K562 (cell line): ENCODE results near the gene RXRA. TPM values are rescaled to one million over a fixed set of nuclear protein-coding genes. Genes with fewer than 3 reads are reported as not detected.

Source experiments
- ATAC-seq: fragments of 200-7000 bp; cut with Tn5 transposase; 3 replicates; pipeline ENCODE4 v1.9.1; 2020; ENCODE audit warnings: moderate library complexity
- BruUV-seq: library from RNA; stranded (reverse); fragments of 400-500 nt; replicated peaks from 2 replicates; lab custom pipeline; 2021; lab: Mats Ljungman, UMichigan
- CTCF ChIA-PET: fragments of 300-600 bp; formaldehyde crosslinking; extraction: SDS; loops from one replicate; lab custom pipeline; 2021; ENCODE audit warnings: low intra/inter-chr PET ratio; lab: Yijun Ruan, JAX
- POLR2A ChIA-PET: fragments of 300-600, 350-650 bp; sonication (Branson Sonifier 250); formaldehyde crosslinking; extraction: SDS; loops from one replicate; lab custom pipeline; 2021; ENCODE audit warnings: antibody characterized with exemption, inconsistent platforms; lab: Yijun Ruan, JAX
- DNase-seq, 4 experiments: peaks; one replicate each; pipeline versions ENCODE4 v3.0.0 to v3.0.0-alpha.2; 2011 to 2018; ENCODE audit warnings: low spot score in 3 of 4, mixed read lengths in 3 of 4; ENCODE audit errors: extremely low read depth in 1 of 4
- FAIRE-seq: peaks from 2 replicates; lab custom pipeline; 2011; peaks lifted over from hg19 to GRCh38; lab: Jason Lieb, UNC
- H2AFZ ChIP-seq: 2 replicates; pipeline ENCODE4 v1.6.0; 2011; ENCODE audit warnings: low read depth, low read length, control low read depth, inconsistent platforms
- H3K27ac ChIP-seq: fragments of 200-600 bp; 3 replicates; pipeline ENCODE4 v1.8.0; 2011; ENCODE audit warnings: low read depth, mild to moderate bottlenecking, control low read depth, inconsistent platforms, low read length, moderate library complexity, mixed read lengths; ENCODE audit errors: extremely low read depth
- H3K27me3 ChIP-seq, 2 experiments: fragments of 300-600 bp in 1 of 2; 2 replicates in 1 of 2; 3 replicates in 1 of 2; pipeline versions ENCODE4 v1.6.0 to v1.8.0; 2011; ENCODE audit warnings: inconsistent platforms in 2 of 2, low read length in 2 of 2, mild to moderate bottlenecking in 1 of 2, mixed read lengths in 1 of 2, moderate library complexity in 1 of 2; ENCODE audit not compliant: control insufficient read depth in 2 of 2, insufficient read depth in 2 of 2
- H3K36me3 ChIP-seq: fragments of 300-600 bp; 3 replicates; pipeline ENCODE4 v1.8.0; 2011; ENCODE audit warnings: mild to moderate bottlenecking, low read length, inconsistent platforms; ENCODE audit not compliant: control insufficient read depth, insufficient read depth
- H3K4me1 ChIP-seq, 2 experiments: fragments of 200-600 bp in 1 of 2; replicated peaks in 1 of 2; 2 replicates in 1 of 2; 3 replicates in 1 of 2; pipeline versions ENCODE4 v1.5.1 to v1.8.0; 2011; ENCODE audit warnings: inconsistent platforms in 2 of 2, low read length in 2 of 2, mild to moderate bottlenecking in 1 of 2, mixed read lengths in 1 of 2, moderate library complexity in 1 of 2; ENCODE audit not compliant: control insufficient read depth in 2 of 2, insufficient read depth in 2 of 2
- H3K4me2 ChIP-seq: 2 replicates; pipeline ENCODE4 v1.6.1; 2011; ENCODE audit warnings: low read length, control low read depth, inconsistent platforms, mixed read lengths; ENCODE audit not compliant: insufficient read depth
- H3K4me3 ChIP-seq: fragments of 200-600 bp; sonication (generic), shearing (Covaris generic); 2 replicates; pipeline ENCODE4 v1.5.1; 2016; ENCODE audit warnings: control low read depth, inconsistent platforms
- H3K79me2 ChIP-seq: fragments of 200-600 bp; 3 replicates; pipeline ENCODE4 v1.8.0; 2011; ENCODE audit warnings: low read length, inconsistent platforms; ENCODE audit not compliant: control insufficient read depth, insufficient read depth
- H3K9ac ChIP-seq, 2 experiments: 2 replicates each; pipeline versions ENCODE4 v1.6.0 to v1.6.1; 2011; ENCODE audit warnings: low read depth in 2 of 2, low read length in 2 of 2, control low read depth in 1 of 2, inconsistent platforms in 1 of 2, mild to moderate bottlenecking in 1 of 2, mixed read lengths in 1 of 2; ENCODE audit not compliant: insufficient read depth in 1 of 2
- H3K9me1 ChIP-seq: one replicate; pipeline ENCODE4 v1.6.0; 2011; ENCODE audit warnings: inconsistent platforms, mild to moderate bottlenecking, low read length, moderate library complexity; ENCODE audit not compliant: control insufficient read depth, insufficient read depth
- H3K9me3 ChIP-seq: replicated peaks from 2 replicates; pipeline ENCODE4 v1.5.1; 2011; ENCODE audit warnings: low read depth, low read length, inconsistent platforms; ENCODE audit not compliant: control insufficient read depth, insufficient read depth
- H4K20me1 ChIP-seq: replicated peaks from 2 replicates; pipeline ENCODE4 v1.6.1; 2011; ENCODE audit warnings: low read length, inconsistent platforms, mixed read lengths; ENCODE audit not compliant: control insufficient read depth, insufficient read depth
- ESRRA ChIP-seq: fragments of 450-650 bp; IDR thresholded peaks from 2 replicates; pipeline ENCODE4 v1.6.1; 2014; ENCODE audit warnings: low read depth, mild to moderate bottlenecking, moderate library complexity, borderline replicate concordance
- HMG20B ChIP-seq: fragments of 250-450 bp; sonication (Bioruptor Pico); IDR thresholded peaks from 2 replicates; pipeline ENCODE4 v1.5.0; 2021; ENCODE audit warnings: mild to moderate bottlenecking
- MBD2 ChIP-seq: sonication (generic); IDR thresholded peaks from 2 replicates; pipeline ENCODE4 v1.6.1; 2016; ENCODE audit warnings: low read depth, borderline replicate concordance
- NFIC ChIP-seq: fragments of 450-650 bp; IDR thresholded peaks from 2 replicates; pipeline ENCODE4 v1.6.1; 2017; ENCODE audit warnings: mild to moderate bottlenecking, inconsistent platforms
- SLC30A9 ChIP-seq: fragments of 250-450 bp; sonication (Bioruptor Pico); IDR thresholded peaks from 2 replicates; pipeline ENCODE4 v1.8.0; 2022; ENCODE audit warnings: mild to moderate bottlenecking, moderate library complexity
- ZNF217 ChIP-seq: sonication (generic); formaldehyde crosslinking; IDR thresholded peaks from 2 replicates; pipeline ENCODE4 v1.8.0; 2022; ENCODE audit warnings: mild to moderate bottlenecking, missing genetic modification reagents
- ZNF253 ChIP-seq: fragments of 250-450 bp; sonication (Bioruptor Pico); conservative IDR thresholded peaks from 2 replicates; pipeline ENCODE4 v1.6.1; 2021; ENCODE audit warnings: mild to moderate bottlenecking
- ZNF282 ChIP-seq: sonication (generic); formaldehyde crosslinking; IDR thresholded peaks from 2 replicates; pipeline ENCODE4 v1.8.1; 2023; ENCODE audit warnings: missing genetic modification reagents
- WGBS: fragments of 100-300 bp; shearing (Covaris generic); methylation state at CpG from one replicate; pipeline ENCODE4 v1.1.6; 2016; ENCODE audit warnings: low coverage, mixed read lengths; ENCODE audit not compliant: insufficient coverage; ENCODE audit errors: missing lambda C conversion rate; 5-methylcytosine and 5-hydroxymethylcytosine counted together
- in situ Hi-C: fragments of 300-500 bp; cut with MboI; formaldehyde crosslinking; loops from 4 replicates; pipeline ENCODE4 v1.15.0; 2018; ENCODE audit warnings: inconsistent platforms, mixed read lengths
- intact Hi-C: fragments of 100-400 bp; cut with micrococcal nuclease; formaldehyde crosslinking; loops from 2 replicates; pipeline ENCODE4 v1.14.2; 2022
- polyA plus RNA-seq, 8 experiments: library from polyadenylated mRNA; depleted of rRNA in 4 of 8; stranded (reverse) in 5 of 8; unstranded in 3 of 8; fragments of >200 nt; fragmentation: Nextera tagmentation in 2 of 8; fragmentation: Illumina TruSeq in 1 of 8; extraction: Ambion mirVana in 2 of 8; extraction: Trizol in 1 of 8; gene quantifications; 2 replicates each; pipeline versions ENCODE4 v1.2.1 to v1.2.3, GENCODE V29; 2011 to 2014; ENCODE audit warnings: inconsistent platforms in 1 of 8, missing spikeins in 1 of 8
- total RNA-seq, 7 experiments: library from RNA; depleted of rRNA in 6 of 7; stranded (reverse); fragments of >200 nt in 6 of 7; fragmentation: Illumina TruSeq in 2 of 7; extraction: Trizol in 2 of 7; gene quantifications; 2 replicates each; pipeline versions ENCODE4 v1.2.1 to v1.2.3, GENCODE V29; 2011 to 2021; ENCODE audit warnings: low replicate concordance in 1 of 7
- TF ChIP-seq, protein P1 (sequence below), 2 experiments: IDR thresholded peaks; 2 replicates each; pipeline ENCODE4 v1.6.1; 2012; ENCODE audit warnings: improper control_type of control experiment in 2 of 2, low read depth in 2 of 2, low read length in 2 of 2, borderline replicate concordance in 1 of 2
- TF ChIP-seq, protein P2 (sequence below): fragments of 200-800 bp; sonication (Bioruptor generic); IDR thresholded peaks from 2 replicates; pipeline ENCODE4 v1.6.1; 2017; ENCODE audit warnings: missing genetic modification characterization, missing compliant biosample characterization

Gene RXRA
- total and polyA plus RNA-seq, 9 of the 15 experiments (the other 6 are each of a cell fraction or from before 2014, with no cell fraction given), result 0.35 to 23.6 (median 4.6) TPM

DNA sequence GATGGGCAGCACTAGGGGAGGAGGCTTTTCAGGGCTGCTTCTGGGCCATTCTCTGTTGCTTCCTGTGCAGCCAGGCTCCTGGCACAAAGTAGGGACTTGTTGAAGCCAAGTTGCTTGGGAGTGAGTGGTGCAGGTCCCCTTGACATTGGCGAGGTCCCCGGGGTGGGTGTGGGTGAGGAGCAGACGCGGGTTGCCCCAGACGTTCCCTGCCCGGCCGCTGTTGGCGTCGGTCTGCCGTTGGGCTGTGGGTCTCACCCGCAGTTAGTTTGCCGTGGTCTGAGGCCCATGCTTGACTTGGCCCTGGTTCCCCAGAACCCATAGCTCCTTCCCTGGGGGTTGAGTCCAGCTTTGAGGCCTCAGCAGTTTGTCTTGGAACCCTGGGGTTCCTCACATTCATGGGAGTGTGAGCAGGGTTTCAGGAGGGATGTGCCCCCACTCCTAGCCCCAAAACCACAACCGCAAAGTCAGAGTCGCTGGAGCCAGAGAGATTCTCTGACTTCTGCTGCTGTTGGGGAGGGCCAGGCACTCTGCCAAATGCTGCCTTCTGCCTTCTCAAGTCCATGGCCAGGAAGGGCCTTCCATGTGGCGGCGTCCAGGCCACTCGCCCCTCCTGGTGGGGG is 77.5 kb downstream of the RXRA start:
- ChIA-PET POLR2A (no interaction called here), CTCF (no interaction called here)
- Histone ChIP-seq H3K4me3 (no peak overlapping the region), H3K9me3 (peaks cover 7% of the 10 kb centered on the region), H3K9ac (peak overlapping the region in 1 of 2 experiments; percentile 87; a peak in 2 of 4 replicates), H2AFZ (no peak overlapping the region), H3K9me1 (peaks cover 11% of the 10 kb centered on the region), H3K36me3 (no peaks in the 10 kb centered on the region), H3K4me2 (no peak overlapping the region), H3K79me2 (peaks cover 8% of the 10 kb centered on the region), H3K27me3 (no peaks in the 10 kb centered on the region), H3K4me1 (peaks cover 28 to 75% of the 10 kb centered on the region in 2 experiments), H4K20me1 (peaks cover 40% of the 10 kb centered on the region; the same call in 1 of the 2 replicates), H3K27ac (no peak overlapping the region)
- TF ChIP-seq ZNF217 (no peak), ESRRA (peak; percentile 29; the same call in 1 of the 2 replicates), ZNF282 (CRISPR knock-in tag) (no peak), MBD2 (no peak), ZNF253 (no peak), NFIC (peak; percentile 59), SLC30A9 (CRISPR knock-in tag) (no peak), HMG20B (no peak)
- TF ChIP-seq, protein P1, sequence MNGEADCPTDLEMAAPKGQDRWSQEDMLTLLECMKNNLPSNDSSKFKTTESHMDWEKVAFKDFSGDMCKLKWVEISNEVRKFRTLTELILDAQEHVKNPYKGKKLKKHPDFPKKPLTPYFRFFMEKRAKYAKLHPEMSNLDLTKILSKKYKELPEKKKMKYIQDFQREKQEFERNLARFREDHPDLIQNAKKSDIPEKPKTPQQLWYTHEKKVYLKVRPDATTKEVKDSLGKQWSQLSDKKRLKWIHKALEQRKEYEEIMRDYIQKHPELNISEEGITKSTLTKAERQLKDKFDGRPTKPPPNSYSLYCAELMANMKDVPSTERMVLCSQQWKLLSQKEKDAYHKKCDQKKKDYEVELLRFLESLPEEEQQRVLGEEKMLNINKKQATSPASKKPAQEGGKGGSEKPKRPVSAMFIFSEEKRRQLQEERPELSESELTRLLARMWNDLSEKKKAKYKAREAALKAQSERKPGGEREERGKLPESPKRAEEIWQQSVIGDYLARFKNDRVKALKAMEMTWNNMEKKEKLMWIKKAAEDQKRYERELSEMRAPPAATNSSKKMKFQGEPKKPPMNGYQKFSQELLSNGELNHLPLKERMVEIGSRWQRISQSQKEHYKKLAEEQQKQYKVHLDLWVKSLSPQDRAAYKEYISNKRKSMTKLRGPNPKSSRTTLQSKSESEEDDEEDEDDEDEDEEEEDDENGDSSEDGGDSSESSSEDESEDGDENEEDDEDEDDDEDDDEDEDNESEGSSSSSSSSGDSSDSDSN (IDR thresholded peaks at IDR 0.05; ENCODE audit: borderline replicate concordance in 1 of 2, low read depth in 2 of 2, low read length in 2 of 2), result no peak
- TF ChIP-seq, protein P2, sequence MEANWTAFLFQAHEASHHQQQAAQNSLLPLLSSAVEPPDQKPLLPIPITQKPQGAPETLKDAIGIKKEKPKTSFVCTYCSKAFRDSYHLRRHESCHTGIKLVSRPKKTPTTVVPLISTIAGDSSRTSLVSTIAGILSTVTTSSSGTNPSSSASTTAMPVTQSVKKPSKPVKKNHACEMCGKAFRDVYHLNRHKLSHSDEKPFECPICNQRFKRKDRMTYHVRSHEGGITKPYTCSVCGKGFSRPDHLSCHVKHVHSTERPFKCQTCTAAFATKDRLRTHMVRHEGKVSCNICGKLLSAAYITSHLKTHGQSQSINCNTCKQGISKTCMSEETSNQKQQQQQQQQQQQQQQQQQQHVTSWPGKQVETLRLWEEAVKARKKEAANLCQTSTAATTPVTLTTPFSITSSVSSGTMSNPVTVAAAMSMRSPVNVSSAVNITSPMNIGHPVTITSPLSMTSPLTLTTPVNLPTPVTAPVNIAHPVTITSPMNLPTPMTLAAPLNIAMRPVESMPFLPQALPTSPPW (CRISPR knock-in tag), result peak; percentile 63
- DNase-seq (peak in 2 of 4 experiments; percentile 48 to 57), FAIRE-seq (peak; percentile 71), ATAC-seq (0 out of 3 replicates have a peak, but pooled peaks have one; percentile 8)
- in situ Hi-C loops, result no loop called here
- WGBS, result 43% methylated on average over 16 of the region's 17 CpGs
- no TSS peak for BruUV-seq
- intact Hi-C loops, result no loop called here
